ENCODE measurements around the gene TEAD4.

Gene TEAD4

GRCh38 chr12:2974560-2974971 is 15.4 kb downstream of the TEAD4 start:
- Histone ChIP-seq H3K27me3 (no peaks in the 10 kb centered on the region; the same call in 1 of the 2 replicates), H3K4me3 (ENCODE audit: low read depth, low read length) (no peak overlapping the region), H3K4me1 (peaks cover 3% of the 10 kb centered on the region; the same call in 1 of the 2 replicates), H3K36me3 (no peaks in the 10 kb centered on the region), H3K9me3 (no peaks in the 10 kb centered on the region)
- no peak for DNase-seq
- no peak for TF ChIP-seq CTCF (IDR thresholded peaks at IDR 0.05; ENCODE audit: low read depth, low read length)

GRCh38 chr12:2976581-2976996 is 17.4 kb downstream of the TEAD4 start:
- H3K36me3 ChIP-seq: no peaks in the 10 kb centered on the region
- no peak overlapping the region for H3K4me3 ChIP-seq (ENCODE audit: low read depth, low read length)
- no peak for TF ChIP-seq CTCF (IDR thresholded peaks at IDR 0.05; ENCODE audit: low read depth, low read length)
- H3K9me3 ChIP-seq: no peaks in the 10 kb centered on the region
- H3K4me1 ChIP-seq: peaks cover 3% of the 10 kb centered on the region; the same call in 1 of the 2 replicates
- H3K27me3 ChIP-seq: no peaks in the 10 kb centered on the region
- peak; percentile 29 for DNase-seq

GRCh38 chr12:2977776-2978175 is 18.6 kb downstream of the TEAD4 start:
- H3K36me3 ChIP-seq: no peaks in the 10 kb centered on the region
- peaks cover 3% of the 10 kb centered on the region; the same call in 1 of the 2 replicates for H3K4me1 ChIP-seq
- no peak for TF ChIP-seq CTCF (IDR thresholded peaks at IDR 0.05; ENCODE audit: low read depth, low read length)
- no peak for DNase-seq
- no peaks in the 10 kb centered on the region for H3K27me3 ChIP-seq
- H3K9me3 ChIP-seq: no peaks in the 10 kb centered on the region
- H3K4me3 ChIP-seq (ENCODE audit: low read depth, low read length): no peak overlapping the region

- H3K9me3 ChIP-seq: no peaks in the 10 kb centered on the region
- no peaks in the 10 kb centered on the region for H3K27me3 ChIP-seq
- no peaks in the 10 kb centered on the region for H3K36me3 ChIP-seq
- H3K4me3 ChIP-seq (ENCODE audit: low read depth, low read length): no peak overlapping the region
- no peak for DNase-seq
- peaks cover 3% of the 10 kb centered on the region; the same call in 1 of the 2 replicates for H3K4me1 ChIP-seq
- no peak for TF ChIP-seq CTCF (IDR thresholded peaks at IDR 0.05; ENCODE audit: low read depth, low read length)
Measured at GRCh38 chr12:2979806-2980205, 20.6 kb downstream of the TEAD4 start.

GRCh38 chr12:2980630-2981029 is 21.4 kb downstream of the TEAD4 start:
- TF ChIP-seq CTCF (IDR thresholded peaks at IDR 0.05; ENCODE audit: low read depth, low read length): no peak
- H3K36me3 ChIP-seq: no peaks in the 10 kb centered on the region
- no peak overlapping the region for H3K4me3 ChIP-seq (ENCODE audit: low read depth, low read length)
- no peaks in the 10 kb centered on the region for H3K27me3 ChIP-seq
- DNase-seq: no peak
- peaks cover 3% of the 10 kb centered on the region; the same call in 1 of the 2 replicates for H3K4me1 ChIP-seq
- H3K9me3 ChIP-seq: no peaks in the 10 kb centered on the region

- Histone ChIP-seq H3K4me1 (no peaks in the 10 kb centered on the region), H3K9me3 (no peaks in the 10 kb centered on the region), H3K4me3 (ENCODE audit: low read depth, low read length) (no peak overlapping the region), H3K27me3 (no peaks in the 10 kb centered on the region), H3K36me3 (no peaks in the 10 kb centered on the region)
- TF ChIP-seq CTCF (IDR thresholded peaks at IDR 0.05; ENCODE audit: low read depth, low read length): no peak
- DNase-seq: no peak
Measured at GRCh38 chr12:2982361-2982760, 23.2 kb downstream of the TEAD4 start.
